AG04450 (cell line): ENCODE results near the gene ZNF512. TPM values are rescaled to one million over a fixed set of nuclear protein-coding genes. Genes with fewer than 3 reads are reported as not detected.

Experiments used
- CTCF ChIA-PET: fragments of 300-600, 350-600 bp; formaldehyde crosslinking; extraction: SDS; loops from one replicate; lab custom pipeline; 2022; ENCODE audit warnings: antibody characterized with exemption, inconsistent platforms; lab: Charles Lee
- POLR2A ChIA-PET: fragments of 350-600 bp; formaldehyde crosslinking; extraction: SDS; loops from one replicate; lab custom pipeline; 2021; ENCODE audit warnings: antibody characterized with exemption, inconsistent platforms; lab: Yijun Ruan, JAX
- DNase-seq: peaks from one replicate; pipeline ENCODE4 v3.0.0-alpha.2; 2011; ENCODE audit warnings: low read depth, low spot score
- H3K27ac ChIP-seq: one replicate; pipeline ENCODE4 v1.5.1; 2012; ENCODE audit warnings: low read depth, low read length, control low read depth
- H3K27me3 ChIP-seq: one replicate; pipeline ENCODE4 v1.6.0; 2012; ENCODE audit warnings: low read length; ENCODE audit not compliant: control insufficient read depth, insufficient read depth
- H3K4me3 ChIP-seq: 2 replicates; pipeline ENCODE4 v1.5.1; 2011; ENCODE audit warnings: mild to moderate bottlenecking, low read depth, low read length, control low read depth
- H3K9me3 ChIP-seq: 2 replicates; pipeline ENCODE4 v1.5.1; 2012; ENCODE audit warnings: low read length; ENCODE audit not compliant: control insufficient read depth, insufficient read depth
- polyA plus RNA-seq: library from polyadenylated mRNA; depleted of rRNA; stranded (reverse); fragments of >200 nt; gene quantifications from 2 replicates; pipeline ENCODE4 v1.2.3, GENCODE V29; 2011
- TF ChIP-seq, protein P1 (sequence below): IDR thresholded peaks from 2 replicates; pipeline ENCODE4 v1.5.1; 2011; ENCODE audit warnings: low read depth, low read length, control low read depth, inconsistent platforms

ZNF512 gene
- polyA plus RNA-seq, 1 experiment = 63.7 TPM

DNA sequence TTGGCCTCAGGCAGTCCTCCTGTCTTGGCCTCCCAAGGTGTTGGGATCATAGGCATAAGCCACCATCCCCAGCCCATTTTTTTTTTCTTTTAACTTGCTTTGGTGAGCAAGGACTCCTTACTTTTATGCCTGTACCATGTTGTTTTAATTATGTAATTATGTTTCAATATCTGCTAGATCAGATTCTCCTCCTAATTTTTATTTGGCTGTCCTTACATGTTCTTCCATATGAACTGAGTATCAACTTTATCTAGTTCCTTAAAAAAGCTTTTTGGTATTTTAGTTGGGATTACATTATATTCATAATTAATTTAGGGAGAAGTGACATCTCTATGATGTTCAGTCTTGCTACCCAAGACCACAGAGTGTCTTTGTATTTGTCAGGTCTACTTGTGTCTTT lies 62.4 kb downstream of the ZNF512 start:
- Histone ChIP-seq H3K27me3 (no peaks in the 10 kb centered on the region), H3K27ac (no peak overlapping the region), H3K4me3 (no peak overlapping the region), H3K9me3 (no peaks in the 10 kb centered on the region)
- DNase-seq = no peak
- ChIA-PET POLR2A (no interaction called here), CTCF (no interaction called here)
- TF ChIP-seq, protein P1, sequence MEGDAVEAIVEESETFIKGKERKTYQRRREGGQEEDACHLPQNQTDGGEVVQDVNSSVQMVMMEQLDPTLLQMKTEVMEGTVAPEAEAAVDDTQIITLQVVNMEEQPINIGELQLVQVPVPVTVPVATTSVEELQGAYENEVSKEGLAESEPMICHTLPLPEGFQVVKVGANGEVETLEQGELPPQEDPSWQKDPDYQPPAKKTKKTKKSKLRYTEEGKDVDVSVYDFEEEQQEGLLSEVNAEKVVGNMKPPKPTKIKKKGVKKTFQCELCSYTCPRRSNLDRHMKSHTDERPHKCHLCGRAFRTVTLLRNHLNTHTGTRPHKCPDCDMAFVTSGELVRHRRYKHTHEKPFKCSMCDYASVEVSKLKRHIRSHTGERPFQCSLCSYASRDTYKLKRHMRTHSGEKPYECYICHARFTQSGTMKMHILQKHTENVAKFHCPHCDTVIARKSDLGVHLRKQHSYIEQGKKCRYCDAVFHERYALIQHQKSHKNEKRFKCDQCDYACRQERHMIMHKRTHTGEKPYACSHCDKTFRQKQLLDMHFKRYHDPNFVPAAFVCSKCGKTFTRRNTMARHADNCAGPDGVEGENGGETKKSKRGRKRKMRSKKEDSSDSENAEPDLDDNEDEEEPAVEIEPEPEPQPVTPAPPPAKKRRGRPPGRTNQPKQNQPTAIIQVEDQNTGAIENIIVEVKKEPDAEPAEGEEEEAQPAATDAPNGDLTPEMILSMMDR = no peak

DNA sequence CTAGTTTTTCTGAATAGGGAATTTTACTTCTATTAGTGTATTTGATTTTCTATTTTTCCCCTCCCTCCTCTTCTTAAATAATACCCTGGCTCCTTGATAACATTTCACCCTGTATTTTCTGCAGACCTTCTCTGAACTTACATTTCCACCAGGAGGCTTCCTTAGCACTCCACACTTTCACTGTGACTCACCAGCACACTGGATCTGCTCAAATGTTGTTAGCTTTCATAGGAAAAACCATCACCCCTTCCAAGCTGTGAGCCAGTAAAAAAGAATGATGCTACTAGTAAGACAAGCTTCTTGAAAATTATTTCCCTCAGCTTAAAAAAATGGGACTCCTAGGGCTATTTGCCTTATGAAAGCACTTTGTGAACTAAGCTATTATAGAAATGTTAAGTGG lies 64.4 kb downstream of the ZNF512 start:
- H3K27me3 ChIP-seq = no peaks in the 10 kb centered on the region
- TF ChIP-seq, protein P1 = 0 out of 2 replicates have a peak, but pooled peaks have one; percentile 19
- POLR2A ChIA-PET = interaction anchor here (0.5 kb wide), 1 partner anchor 17 kb away, joined by 6 read pairs; no protein-coding TSS in a partner anchor
- DNase-seq = no peak
- no peak overlapping the region for H3K4me3 ChIP-seq
- H3K9me3 ChIP-seq = no peaks in the 10 kb centered on the region
- H3K27ac ChIP-seq = no peak overlapping the region
- CTCF ChIA-PET = interaction anchor here (1.6 to 2.0 kb wide), 2 partner anchors 37 to 240 kb away, joined by 3 to 11 read pairs; no protein-coding TSS in a partner anchor

DNA sequence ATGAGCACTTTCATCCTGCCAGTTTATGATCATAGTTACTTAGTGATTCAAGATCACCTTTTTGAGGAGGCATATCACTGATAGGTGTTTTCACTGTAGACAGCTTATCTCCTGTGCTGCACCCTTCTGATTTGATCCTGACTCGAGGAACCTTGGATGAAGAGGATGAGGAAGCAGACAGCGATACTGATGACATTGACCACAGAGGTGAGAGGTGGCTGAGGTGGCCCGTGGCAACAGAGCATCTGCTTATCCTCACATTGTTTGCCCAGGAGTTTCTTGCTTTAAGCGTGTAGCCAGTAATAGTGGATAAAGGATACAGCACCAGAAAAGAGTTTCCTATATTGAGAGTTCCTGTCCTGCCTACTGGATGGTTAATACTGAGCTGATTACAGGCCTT lies 64.9 kb downstream of the ZNF512 start:
- CTCF ChIA-PET = interaction anchor here (1.6 to 2.0 kb wide), 2 partner anchors 36 to 241 kb away, joined by 3 to 11 read pairs; no protein-coding TSS in a partner anchor
- no peaks in the 10 kb centered on the region for H3K27me3 ChIP-seq
- H3K9me3 ChIP-seq = no peaks in the 10 kb centered on the region
- no peak for DNase-seq
- no peak overlapping the region for H3K27ac ChIP-seq
- no peak overlapping the region for H3K4me3 ChIP-seq
- TF ChIP-seq, protein P1 = no peak
- POLR2A ChIA-PET = no interaction called here

DNA sequence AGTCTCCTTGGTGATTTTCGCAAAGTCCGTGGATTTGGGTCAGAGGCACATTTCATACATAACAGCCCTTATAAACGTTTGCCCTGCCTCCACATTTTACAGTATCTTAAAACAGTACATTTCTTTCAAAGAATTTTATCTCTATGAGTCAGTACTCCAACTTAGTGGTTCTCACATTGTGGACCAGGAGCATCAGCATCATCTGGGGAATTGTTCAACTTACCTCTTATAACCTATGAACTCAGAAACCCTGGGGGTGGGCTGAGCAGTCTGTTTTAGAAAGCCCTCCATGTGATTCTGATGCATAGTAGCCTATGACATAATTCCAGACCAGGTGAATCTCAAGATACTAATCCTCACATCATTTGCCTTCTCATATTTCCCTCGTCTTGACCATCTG lies 68.2 kb downstream of the ZNF512 start:
- no peak for DNase-seq
- CTCF ChIA-PET = interaction anchor here (2.4 kb wide), 1 partner anchor 32 kb away, joined by 11 read pairs; no protein-coding TSS in a partner anchor
- POLR2A ChIA-PET = no interaction called here
- Histone ChIP-seq H3K4me3 (no peak overlapping the region), H3K27me3 (no peaks in the 10 kb centered on the region), H3K9me3 (no peaks in the 10 kb centered on the region), H3K27ac (no peak overlapping the region)
- TF ChIP-seq, protein P1 = no peak

DNA sequence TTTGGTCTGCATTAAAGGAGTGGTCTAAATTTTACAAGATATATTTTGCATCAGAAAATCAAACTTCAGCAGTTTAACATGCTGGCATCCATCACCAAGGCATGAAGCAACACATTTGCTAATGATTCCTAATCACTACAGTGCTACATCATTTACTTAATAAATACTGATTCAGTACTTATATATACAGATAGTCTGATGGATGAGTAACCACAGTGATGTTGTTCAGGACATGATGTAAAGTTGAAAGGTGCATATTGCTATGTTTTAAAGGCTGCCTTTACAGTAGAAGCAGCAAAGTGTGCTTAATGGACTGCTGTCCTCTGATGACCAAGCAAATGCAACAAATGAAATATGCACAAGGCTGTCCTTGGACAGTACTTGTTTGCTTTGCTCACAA lies 69.5 kb downstream of the ZNF512 start:
- no peak for DNase-seq
- Histone ChIP-seq H3K9me3 (no peaks in the 10 kb centered on the region), H3K27me3 (no peaks in the 10 kb centered on the region), H3K4me3 (no peak overlapping the region), H3K27ac (no peak overlapping the region)
- POLR2A ChIA-PET = no interaction called here
- CTCF ChIA-PET = interaction anchor here (1.3 kb wide), 1 partner anchor 30 kb away, joined by 4 read pairs; no protein-coding TSS in a partner anchor
- TF ChIP-seq, protein P1 = no peak
